Measurements from ENCODE around the gene HS1BP3.

HS1BP3 gene

GRCh38 chr2:20650877-20651730, at the start of gene HS1BP3:
Gene HS1BP3, minus strand, starts transcription at chr2:20651098. Its CDS starts 35 bp downstream, at chr2:20651063.
- H3K4me3 ChIP-seq (ENCODE audit: low read length) = peak within 1 kb of the TSS; percentile 61
- H3K9me3 ChIP-seq (ENCODE audit: control insufficient read depth, low read length) = no peaks in the 10 kb centered on the region
- H3K36me3 ChIP-seq (ENCODE audit: control insufficient read depth, insufficient read depth, low read length) = no peaks in the 10 kb centered on the region

GRCh38 chr2:20698916-20699613, 48.2 kb upstream of the HS1BP3 start:
- H3K27me3 ChIP-seq (ENCODE audit: control insufficient read depth, insufficient read depth, low read length) = no peaks in the 10 kb centered on the region
- no peaks in the 10 kb centered on the region for H3K36me3 ChIP-seq (ENCODE audit: control insufficient read depth, insufficient read depth, low read length)
- no peaks in the 10 kb centered on the region for H3K9me3 ChIP-seq (ENCODE audit: control insufficient read depth, low read length)
- no peak overlapping the region for H3K9ac ChIP-seq (ENCODE audit: low read length)
- no peak overlapping the region for H3K4me3 ChIP-seq (ENCODE audit: low read length)
- no peaks in the 10 kb centered on the region for H3K4me1 ChIP-seq (ENCODE audit: control insufficient read depth, insufficient read depth, low read length)

More at GRCh38 chr2:20650877-20651730, at the start of gene HS1BP3:
- Histone ChIP-seq H3K4me1 (ENCODE audit: control insufficient read depth, insufficient read depth, low read length) (peaks cover 30% of the 10 kb centered on the region), H3K27me3 (ENCODE audit: control insufficient read depth, insufficient read depth, low read length) (no peaks in the 10 kb centered on the region), H3K9ac (ENCODE audit: low read length) (peak within 1 kb of the TSS; percentile 77)

GRCh38 chr2:20697322-20697934, 46.5 kb upstream of the HS1BP3 start:
- no peaks in the 10 kb centered on the region for H3K27me3 ChIP-seq (ENCODE audit: control insufficient read depth, insufficient read depth, low read length)

GRCh38 chr2:20696366-20696765, 45.5 kb upstream of the HS1BP3 start:
- no peaks in the 10 kb centered on the region for H3K36me3 ChIP-seq (ENCODE audit: control insufficient read depth, insufficient read depth, low read length)
- no peak overlapping the region for H3K9ac ChIP-seq (ENCODE audit: low read length)
- no peaks in the 10 kb centered on the region for H3K9me3 ChIP-seq (ENCODE audit: control insufficient read depth, low read length)
- no peak overlapping the region for H3K4me3 ChIP-seq (ENCODE audit: low read length)
- H3K27me3 ChIP-seq (ENCODE audit: control insufficient read depth, insufficient read depth, low read length) = no peaks in the 10 kb centered on the region
- H3K4me1 ChIP-seq (ENCODE audit: control insufficient read depth, insufficient read depth, low read length) = no peaks in the 10 kb centered on the region

More at GRCh38 chr2:20697322-20697934, 46.5 kb upstream of the HS1BP3 start:
- Histone ChIP-seq H3K4me3 (ENCODE audit: low read length) (no peak overlapping the region), H3K9me3 (ENCODE audit: control insufficient read depth, low read length) (no peaks in the 10 kb centered on the region), H3K9ac (ENCODE audit: low read length) (no peak overlapping the region), H3K36me3 (ENCODE audit: control insufficient read depth, insufficient read depth, low read length) (no peaks in the 10 kb centered on the region), H3K4me1 (ENCODE audit: control insufficient read depth, insufficient read depth, low read length) (no peaks in the 10 kb centered on the region)

- H3K36me3 ChIP-seq (ENCODE audit: control insufficient read depth, insufficient read depth, low read length) = no peaks in the 10 kb centered on the region
- H3K9ac ChIP-seq (ENCODE audit: low read length) = no peak overlapping the region
Observed at GRCh38 chr2:20693317-20693716, 42.4 kb upstream of the HS1BP3 start.

GRCh38 chr2:20692081-20692480, 41.2 kb upstream of the HS1BP3 start:
- no peak overlapping the region for H3K4me3 ChIP-seq (ENCODE audit: low read length)
- H3K9me3 ChIP-seq (ENCODE audit: control insufficient read depth, low read length) = no peaks in the 10 kb centered on the region
- no peaks in the 10 kb centered on the region for H3K36me3 ChIP-seq (ENCODE audit: control insufficient read depth, insufficient read depth, low read length)
- H3K27me3 ChIP-seq (ENCODE audit: control insufficient read depth, insufficient read depth, low read length) = no peaks in the 10 kb centered on the region
- H3K9ac ChIP-seq (ENCODE audit: low read length) = no peak overlapping the region
- H3K4me1 ChIP-seq (ENCODE audit: control insufficient read depth, insufficient read depth, low read length) = peaks cover 7% of the 10 kb centered on the region

More at GRCh38 chr2:20693317-20693716, 42.4 kb upstream of the HS1BP3 start:
- Histone ChIP-seq H3K4me3 (ENCODE audit: low read length) (no peak overlapping the region), H3K27me3 (ENCODE audit: control insufficient read depth, insufficient read depth, low read length) (no peaks in the 10 kb centered on the region), H3K9me3 (ENCODE audit: control insufficient read depth, low read length) (no peaks in the 10 kb centered on the region), H3K4me1 (ENCODE audit: control insufficient read depth, insufficient read depth, low read length) (peaks cover 7% of the 10 kb centered on the region)

- H3K27me3 ChIP-seq (ENCODE audit: control insufficient read depth, insufficient read depth, low read length) = no peaks in the 10 kb centered on the region
- no peak overlapping the region for H3K4me3 ChIP-seq (ENCODE audit: low read length)
Observed at GRCh38 chr2:20691076-20691734, 40.3 kb upstream of the HS1BP3 start.

GRCh38 chr2:20689428-20690264, 38.7 kb upstream of the HS1BP3 start:
- H3K9me3 ChIP-seq (ENCODE audit: control insufficient read depth, low read length) = no peaks in the 10 kb centered on the region
- peaks cover 7% of the 10 kb centered on the region for H3K4me1 ChIP-seq (ENCODE audit: control insufficient read depth, insufficient read depth, low read length)
- H3K36me3 ChIP-seq (ENCODE audit: control insufficient read depth, insufficient read depth, low read length) = no peaks in the 10 kb centered on the region
- no peaks in the 10 kb centered on the region for H3K27me3 ChIP-seq (ENCODE audit: control insufficient read depth, insufficient read depth, low read length)
- H3K9ac ChIP-seq (ENCODE audit: low read length) = no peak overlapping the region
- H3K4me3 ChIP-seq (ENCODE audit: low read length) = no peak overlapping the region

More at GRCh38 chr2:20691076-20691734, 40.3 kb upstream of the HS1BP3 start:
- Histone ChIP-seq H3K9me3 (ENCODE audit: control insufficient read depth, low read length) (no peaks in the 10 kb centered on the region), H3K9ac (ENCODE audit: low read length) (no peak overlapping the region), H3K4me1 (ENCODE audit: control insufficient read depth, insufficient read depth, low read length) (peaks cover 7% of the 10 kb centered on the region), H3K36me3 (ENCODE audit: control insufficient read depth, insufficient read depth, low read length) (no peaks in the 10 kb centered on the region)

- no peak overlapping the region for H3K9ac ChIP-seq (ENCODE audit: low read length)
- no peaks in the 10 kb centered on the region for H3K9me3 ChIP-seq (ENCODE audit: control insufficient read depth, low read length)
- H3K4me3 ChIP-seq (ENCODE audit: low read length) = no peak overlapping the region
- no peaks in the 10 kb centered on the region for H3K36me3 ChIP-seq (ENCODE audit: control insufficient read depth, insufficient read depth, low read length)
- peaks cover 7% of the 10 kb centered on the region for H3K4me1 ChIP-seq (ENCODE audit: control insufficient read depth, insufficient read depth, low read length)
- no peaks in the 10 kb centered on the region for H3K27me3 ChIP-seq (ENCODE audit: control insufficient read depth, insufficient read depth, low read length)
Observed at GRCh38 chr2:20687260-20687832, 36.4 kb upstream of the HS1BP3 start.

- Histone ChIP-seq H3K4me3 (ENCODE audit: low read length) (no peak overlapping the region), H3K9ac (ENCODE audit: low read length) (no peak overlapping the region), H3K36me3 (ENCODE audit: control insufficient read depth, insufficient read depth, low read length) (no peaks in the 10 kb centered on the region), H3K9me3 (ENCODE audit: control insufficient read depth, low read length) (no peaks in the 10 kb centered on the region), H3K4me1 (ENCODE audit: control insufficient read depth, insufficient read depth, low read length) (no peaks in the 10 kb centered on the region), H3K27me3 (ENCODE audit: control insufficient read depth, insufficient read depth, low read length) (no peaks in the 10 kb centered on the region)
Observed at GRCh38 chr2:20684581-20685063, 33.7 kb upstream of the HS1BP3 start.
